HepG2 (cell line): Measurements from ENCODE around the gene SRRM3. TPM values are rescaled to one million over a fixed set of nuclear protein-coding genes. Genes with fewer than 3 reads are reported as not detected.

Experiments used
- ATAC-seq: fragments of 200-7000 bp; cut with Tn5 transposase; 3 replicates; pipeline ENCODE4 v1.9.1; 2020; ENCODE audit warnings: mild to moderate bottlenecking, moderate library complexity
- BruUV-seq: library from RNA; stranded (reverse); fragments of 400-500 nt; replicated peaks from 2 replicates; lab custom pipeline; 2021; lab: Mats Ljungman, UMichigan
- CTCF ChIA-PET: fragments of 300-600 bp; formaldehyde crosslinking; extraction: SDS; loops from one replicate; lab custom pipeline; 2021; ENCODE audit warnings: low total read pairs, inconsistent platforms, low intra/inter-chr PET ratio; lab: Yijun Ruan, JAX
- POLR2A ChIA-PET: fragments of 350-600 bp; sonication (Branson Sonifier 250); formaldehyde crosslinking; loops from one replicate; lab custom pipeline; 2020; ENCODE audit warnings: antibody characterized with exemption, inconsistent platforms; lab: Yijun Ruan, JAX
- DNase-seq: peaks from one replicate; pipeline ENCODE4 v3.0.0-alpha.2; 2015; ENCODE audit warnings: low spot score
- FAIRE-seq: peaks from 3 replicates; lab custom pipeline; 2011; peaks lifted over from hg19 to GRCh38; lab: Jason Lieb, UNC
- H2AFZ ChIP-seq: one replicate; pipeline ENCODE4 v1.6.1; 2011; ENCODE audit warnings: low read length, inconsistent platforms
- H3K27ac ChIP-seq: fragments of 300-600 bp; 3 replicates; pipeline ENCODE4 v1.8.0; 2011; ENCODE audit warnings: mixed run types, mild to moderate bottlenecking, mixed read lengths, low read length, inconsistent platforms; ENCODE audit not compliant: insufficient read depth; ENCODE audit errors: extremely low read length
- H3K27me3 ChIP-seq, 2 experiments: fragments of 200-600 bp in 1 of 2; 2 replicates in 1 of 2; 3 replicates in 1 of 2; pipeline versions ENCODE4 v1.6.0 to v1.8.0; 2011; ENCODE audit warnings: low read length in 2 of 2, mild to moderate bottlenecking in 2 of 2, moderate library complexity in 2 of 2, inconsistent platforms in 1 of 2; ENCODE audit not compliant: insufficient read depth in 2 of 2, control insufficient read depth in 1 of 2
- H3K36me3 ChIP-seq, 2 experiments: fragments of 200-600 bp in 1 of 2; replicated peaks in 1 of 2; 2 replicates in 1 of 2; 3 replicates in 1 of 2; pipeline versions ENCODE4 v1.5.1 to v1.8.0; 2011; ENCODE audit warnings: low read length in 2 of 2, inconsistent platforms in 1 of 2; ENCODE audit not compliant: insufficient read depth in 2 of 2, control insufficient read depth in 1 of 2
- H3K4me1 ChIP-seq: 2 replicates; pipeline ENCODE4 v1.5.1; 2012; ENCODE audit warnings: low read length, inconsistent platforms; ENCODE audit not compliant: insufficient read depth
- H3K4me2 ChIP-seq: 2 replicates; pipeline ENCODE4 v1.6.0; 2011; ENCODE audit warnings: low read depth, low read length, inconsistent platforms
- H3K4me3 ChIP-seq, 3 experiments: fragments of 200-600 bp in 1 of 3; sonication (generic), shearing (Covaris generic) in 1 of 3; replicated peaks in 1 of 3; 2 replicates each; pipeline ENCODE4 v1.5.1; 2011 to 2016; ENCODE audit warnings: low read length in 3 of 3, inconsistent platforms in 2 of 3, low read depth in 2 of 3, mild to moderate bottlenecking in 2 of 3, control low read depth in 1 of 3, mixed read lengths in 1 of 3; ENCODE audit not compliant: insufficient read depth in 1 of 3
- H3K79me2 ChIP-seq: one replicate; pipeline ENCODE4 v1.6.1; 2011; ENCODE audit warnings: low read length, inconsistent platforms; ENCODE audit not compliant: insufficient read depth
- H3K9ac ChIP-seq: 2 replicates; pipeline ENCODE4 v1.6.0; 2011; ENCODE audit warnings: mild to moderate bottlenecking, low read depth, low read length, inconsistent platforms; ENCODE audit not compliant: insufficient read depth
- H3K9me3 ChIP-seq: 2 replicates; pipeline ENCODE4 v1.5.1; 2012; ENCODE audit warnings: mild to moderate bottlenecking, low read length
- H4K20me1 ChIP-seq: 2 replicates; pipeline ENCODE4 v1.6.0; 2011; ENCODE audit warnings: inconsistent platforms, mild to moderate bottlenecking, low read length, moderate library complexity; ENCODE audit not compliant: insufficient read depth
- FIP1L1 ChIP-seq: fragments of 200-400 bp; formaldehyde crosslinking; IDR thresholded peaks from 2 replicates; pipeline ENCODE4 v1.6.1; 2018; ENCODE audit warnings: low read depth, mild to moderate bottlenecking, low read length, moderate library complexity, borderline replicate concordance; ENCODE audit not compliant: insufficient read depth
- ZFY ChIP-seq: sonication (generic); formaldehyde crosslinking; IDR thresholded peaks from 2 replicates; pipeline ENCODE4 v1.4.0; 2020; ENCODE audit warnings: missing genetic modification reagents
- ZNF441 ChIP-seq: sonication (generic); formaldehyde crosslinking; IDR thresholded peaks from 2 replicates; pipeline ENCODE4 v1.7.0; 2021; ENCODE audit warnings: missing genetic modification reagents, borderline replicate concordance
- ZNF496 ChIP-seq: sonication (generic); formaldehyde crosslinking; IDR thresholded peaks from 2 replicates; pipeline ENCODE4 v1.8.1; 2023; ENCODE audit warnings: mild to moderate bottlenecking, moderate library complexity, missing genetic modification reagents; ENCODE audit not compliant: insufficient replicate concordance
- WGBS: methylation state at CpG from one replicate; pipeline ENCODE4 v1.1.6; 2017; ENCODE audit warnings: low lambda C conversion rate; 5-methylcytosine and 5-hydroxymethylcytosine counted together
- in situ Hi-C: cut with HindIII; loops from 2 replicates; pipeline ENCODE4 v1.10.0; 2017; ENCODE audit warnings: low pct_unique_long_range_greater_than_20kb; ENCODE audit not compliant: extremely low pct_ligation_motif_present
- intact Hi-C: fragments of 100-400 bp; cut with micrococcal nuclease; formaldehyde crosslinking; loops from one replicate; pipeline ENCODE4 v1.10.0; 2022; ENCODE audit not compliant: unreplicated experiment
- polyA plus RNA-seq, 8 experiments: library from polyadenylated mRNA; depleted of rRNA in 3 of 8; stranded (reverse) in 7 of 8; unstranded in 1 of 8; fragments of >200 nt; fragmentation: Illumina TruSeq in 4 of 8; extraction: Trizol in 4 of 8; gene quantifications; 2 replicates each; pipeline versions ENCODE4 v1.2.1 to v1.2.3, GENCODE V29; 2011 to 2016; ENCODE audit warnings: low read depth in 4 of 8, missing spikeins in 1 of 8, mixed read lengths in 1 of 8; ENCODE audit not compliant: insufficient read depth in 1 of 8
- total RNA-seq, 5 experiments: library from RNA; depleted of rRNA; stranded (reverse); fragments of >200 nt; fragmentation: Illumina TruSeq; extraction: Trizol; gene quantifications; 2 replicates each; pipeline ENCODE4 v1.2.3, GENCODE V29; 2016; ENCODE audit warnings: low read depth in 1 of 5
- TF ChIP-seq, protein P1 (sequence below): sonication (generic); formaldehyde crosslinking; IDR thresholded peaks from 2 replicates; pipeline ENCODE4 v1.4.0; 2020; ENCODE audit warnings: mild to moderate bottlenecking, missing genetic modification reagents
- TF ChIP-seq, protein P2 (sequence below): sonication (generic); formaldehyde crosslinking; IDR thresholded peaks from 2 replicates; pipeline ENCODE4 v1.4.0; 2020; ENCODE audit warnings: missing genetic modification reagents
- TF ChIP-seq, protein P3 (sequence below): sonication (generic); formaldehyde crosslinking; IDR thresholded peaks from 2 replicates; pipeline ENCODE4 v1.5.1; 2020; ENCODE audit warnings: mild to moderate bottlenecking, missing genetic modification reagents, borderline replicate concordance

Gene SRRM3
- total and polyA plus RNA-seq, 2 of the 13 experiments (the other 11 are each of a cell fraction or from before 2014, with no cell fraction given) = 0.13 to 0.54 TPM

GRCh38 chr7:76231583-76231982 lies 29.9 kb downstream of the SRRM3 start (continued):
- TF ChIP-seq, protein P1, sequence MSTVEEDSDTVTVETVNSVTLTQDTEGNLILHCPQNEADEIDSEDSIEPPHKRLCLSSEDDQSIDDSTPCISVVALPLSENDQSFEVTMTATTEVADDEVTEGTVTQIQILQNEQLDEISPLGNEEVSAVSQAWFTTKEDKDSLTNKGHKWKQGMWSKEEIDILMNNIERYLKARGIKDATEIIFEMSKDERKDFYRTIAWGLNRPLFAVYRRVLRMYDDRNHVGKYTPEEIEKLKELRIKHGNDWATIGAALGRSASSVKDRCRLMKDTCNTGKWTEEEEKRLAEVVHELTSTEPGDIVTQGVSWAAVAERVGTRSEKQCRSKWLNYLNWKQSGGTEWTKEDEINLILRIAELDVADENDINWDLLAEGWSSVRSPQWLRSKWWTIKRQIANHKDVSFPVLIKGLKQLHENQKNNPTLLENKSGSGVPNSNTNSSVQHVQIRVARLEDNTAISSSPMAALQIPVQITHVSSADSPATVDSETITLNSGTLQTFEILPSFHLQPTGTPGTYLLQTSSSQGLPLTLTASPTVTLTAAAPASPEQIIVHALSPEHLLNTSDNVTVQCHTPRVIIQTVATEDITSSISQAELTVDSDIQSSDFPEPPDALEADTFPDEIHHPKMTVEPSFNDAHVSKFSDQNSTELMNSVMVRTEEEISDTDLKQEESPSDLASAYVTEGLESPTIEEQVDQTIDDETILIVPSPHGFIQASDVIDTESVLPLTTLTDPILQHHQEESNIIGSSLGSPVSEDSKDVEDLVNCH (CRISPR knock-in tag) = no peak
- TF ChIP-seq FIP1L1 (no peak), ZNF441 (CRISPR knock-in tag) (no peak), ZFY (CRISPR knock-in tag) (0 out of 2 replicates have a peak, but pooled peaks have one; percentile 10)
- TF ChIP-seq, protein P2, sequence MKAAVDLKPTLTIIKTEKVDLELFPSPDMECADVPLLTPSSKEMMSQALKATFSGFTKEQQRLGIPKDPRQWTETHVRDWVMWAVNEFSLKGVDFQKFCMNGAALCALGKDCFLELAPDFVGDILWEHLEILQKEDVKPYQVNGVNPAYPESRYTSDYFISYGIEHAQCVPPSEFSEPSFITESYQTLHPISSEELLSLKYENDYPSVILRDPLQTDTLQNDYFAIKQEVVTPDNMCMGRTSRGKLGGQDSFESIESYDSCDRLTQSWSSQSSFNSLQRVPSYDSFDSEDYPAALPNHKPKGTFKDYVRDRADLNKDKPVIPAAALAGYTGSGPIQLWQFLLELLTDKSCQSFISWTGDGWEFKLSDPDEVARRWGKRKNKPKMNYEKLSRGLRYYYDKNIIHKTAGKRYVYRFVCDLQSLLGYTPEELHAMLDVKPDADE (CRISPR knock-in tag) = no peak
- TF ChIP-seq, protein P3, sequence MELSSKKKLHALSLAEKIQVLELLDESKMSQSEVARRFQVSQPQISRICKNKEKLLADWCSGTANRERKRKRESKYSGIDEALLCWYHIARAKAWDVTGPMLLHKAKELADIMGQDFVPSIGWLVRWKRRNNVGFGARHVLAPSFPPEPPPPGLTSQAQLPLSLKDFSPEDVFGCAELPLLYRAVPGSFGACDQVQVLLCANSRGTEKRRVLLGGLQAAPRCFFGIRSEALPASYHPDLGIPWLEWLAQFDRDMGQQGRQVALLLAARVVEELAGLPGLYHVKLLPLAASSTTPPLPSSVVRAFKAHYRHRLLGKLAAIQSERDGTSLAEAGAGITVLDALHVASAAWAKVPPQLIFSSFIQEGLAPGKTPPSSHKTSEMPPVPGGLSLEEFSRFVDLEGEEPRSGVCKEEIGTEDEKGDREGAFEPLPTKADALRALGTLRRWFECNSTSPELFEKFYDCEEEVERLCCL = no peak

GRCh38 chr7:76232698-76233097 lies 31.0 kb downstream of the SRRM3 start:
- ChIA-PET CTCF (no interaction called here), POLR2A (no interaction called here)
- H3K36me3 ChIP-seq = no peaks in the 10 kb centered on the region
- H3K4me2 ChIP-seq = no peak overlapping the region
- no peak overlapping the region for H3K4me3 ChIP-seq
- H2AFZ ChIP-seq = no peak overlapping the region
- 64% methylated on average over 10 of the region's 10 CpGs for WGBS
- BruUV-seq = no TSS peak
- no peaks in the 10 kb centered on the region for H3K9me3 ChIP-seq
- H3K27me3 ChIP-seq = peaks cover 3 to 5% of the 10 kb centered on the region in 2 experiments; a peak in 3 of 5 replicates
- peaks cover 55% of the 10 kb centered on the region for H3K4me1 ChIP-seq
- intact Hi-C loops (no loop called here), in situ Hi-C loops (no loop called here)
- DNase-seq (no peak), FAIRE-seq (no peak), ATAC-seq (no peak; the same call in 2 of the 3 replicates)
- H3K27ac ChIP-seq = no peak overlapping the region
- no peak for TF ChIP-seq ZNF496 (CRISPR knock-in tag)
- no peaks in the 10 kb centered on the region for H4K20me1 ChIP-seq
- no peaks in the 10 kb centered on the region for H3K79me2 ChIP-seq
- H3K9ac ChIP-seq = no peak overlapping the region
